GM21723 (cell line): ENCODE results near the gene MTX1.

Experiments used
- ATAC-seq: cut with Tn5 transposase; IDR thresholded peaks from one replicate; pipeline ENCODE4 v1.9.1; 2021; ENCODE audit warnings: mild to moderate bottlenecking, moderate library complexity; ENCODE audit not compliant: unreplicated experiment

Gene MTX1

DNA sequence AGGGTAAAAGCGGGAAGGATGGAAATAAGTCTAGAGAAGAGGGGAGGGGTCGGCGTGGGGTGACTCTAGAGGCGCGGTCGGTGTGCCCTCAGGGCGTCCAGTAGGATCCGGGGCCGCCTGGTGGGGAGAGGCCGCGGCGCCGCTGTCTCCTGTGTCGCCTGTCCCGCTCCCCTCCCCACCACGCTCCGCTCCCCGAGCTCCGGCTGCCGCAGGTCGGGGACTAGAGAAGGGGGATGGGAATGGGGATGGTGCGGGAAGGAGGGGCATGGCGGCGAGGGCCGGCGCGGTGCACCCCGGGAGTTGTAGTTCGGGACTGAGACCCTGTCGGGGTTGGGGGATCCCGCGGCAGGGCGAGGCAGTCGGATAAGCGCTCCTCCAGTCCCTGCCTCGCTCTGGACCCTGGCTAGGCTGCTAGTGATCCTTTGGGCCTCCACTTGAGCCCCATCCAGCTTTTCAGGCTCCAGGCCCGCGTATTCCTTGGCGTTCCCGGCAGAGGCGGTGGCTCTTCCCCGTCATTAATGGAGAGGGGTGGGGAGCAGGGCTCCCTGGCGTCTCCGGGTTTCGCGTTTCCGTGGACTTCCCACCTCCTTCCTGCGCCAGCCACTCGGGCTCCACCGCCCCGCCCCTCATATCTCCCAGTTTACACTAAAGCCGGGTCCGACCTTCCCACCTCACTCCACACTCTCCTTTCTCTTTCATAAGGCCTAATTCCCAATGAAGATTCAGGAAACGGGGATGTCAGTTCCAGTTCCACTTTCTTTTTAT is 46.9 kb downstream of the MTX1 start, which contains the start of gene ENTREP3:
ENTREP3 (minus strand) TSS at position 241 of the 765 bp plus-strand sequence. CDS start 606 bp downstream, outside the sequence.
- no peak for ATAC-seq

- no peak for ATAC-seq
These were observed 47.8 kb downstream of the MTX1 start for GRCh38 chr1:155256058-155256852.

GRCh38 chr1:155260276-155260675 is 51.8 kb downstream of the MTX1 start:
- no peak for ATAC-seq

GRCh38 chr1:155261493-155261851 is 53.0 kb downstream of the MTX1 start:
- ATAC-seq = peak; percentile 11

DNA sequence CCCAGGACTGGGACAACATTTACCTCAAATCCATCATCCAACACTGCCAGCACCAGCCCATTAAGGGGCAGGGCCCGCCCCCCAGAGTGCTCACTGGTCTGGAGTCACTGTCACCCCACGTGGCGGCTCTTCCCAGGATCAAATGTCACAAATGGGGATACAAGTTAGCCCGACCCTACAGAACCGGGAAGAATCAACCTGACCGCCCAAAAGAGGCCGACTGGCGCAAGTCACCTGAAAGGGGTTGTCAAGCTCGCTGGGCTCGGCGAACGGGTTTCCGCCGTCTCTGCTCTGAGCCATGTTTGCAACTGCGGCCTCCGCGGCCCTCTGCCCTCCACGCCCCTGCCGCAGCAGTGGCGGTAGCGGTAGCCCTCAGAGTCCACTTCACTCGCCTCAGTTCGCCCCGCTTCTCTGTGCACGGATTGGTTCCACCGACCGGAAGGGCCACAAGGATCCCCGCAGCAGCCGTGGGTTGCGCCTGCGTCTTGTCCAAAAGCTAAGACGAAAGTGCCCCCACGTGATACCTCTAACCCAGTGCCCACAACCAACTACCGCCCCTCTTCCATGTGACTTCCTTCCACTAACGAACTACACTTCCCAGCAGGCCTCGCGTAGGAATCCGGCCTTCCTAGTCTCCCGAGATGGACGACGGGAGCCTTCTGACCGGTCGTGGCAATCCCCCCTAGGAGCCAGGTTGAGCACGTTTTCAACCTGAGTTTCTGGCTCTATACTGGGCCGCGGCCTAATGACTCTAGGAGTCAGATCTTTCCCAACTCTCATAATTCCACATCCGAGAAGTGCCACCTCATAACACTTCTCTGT is 53.6 kb downstream of the MTX1 start, which contains the start of gene SCAMP3:
SCAMP3 (minus strand) TSS at position 509 of the 822 bp plus-strand sequence; CDS start at position 300, 209 bp downstream.
- peak; percentile 85 for ATAC-seq

- no peak for ATAC-seq
These were observed 54.6 kb downstream of the MTX1 start for GRCh38 chr1:155263067-155263466.
